ENCODE measurements around the gene NT5C2. TPM values are rescaled to one million over a fixed set of nuclear protein-coding genes. Genes with fewer than 3 reads are reported as not detected.
"Not testable (repeated sequence)": the region's sequence is repeated elsewhere in the genome, so short reads cannot be mapped to it uniquely, and the experiment has no call there.

The NT5C2 gene
- total RNA-seq, 4 donors from 2014 or later, result 39.6 to 86.5 (median 50.7) TPM

DNA sequence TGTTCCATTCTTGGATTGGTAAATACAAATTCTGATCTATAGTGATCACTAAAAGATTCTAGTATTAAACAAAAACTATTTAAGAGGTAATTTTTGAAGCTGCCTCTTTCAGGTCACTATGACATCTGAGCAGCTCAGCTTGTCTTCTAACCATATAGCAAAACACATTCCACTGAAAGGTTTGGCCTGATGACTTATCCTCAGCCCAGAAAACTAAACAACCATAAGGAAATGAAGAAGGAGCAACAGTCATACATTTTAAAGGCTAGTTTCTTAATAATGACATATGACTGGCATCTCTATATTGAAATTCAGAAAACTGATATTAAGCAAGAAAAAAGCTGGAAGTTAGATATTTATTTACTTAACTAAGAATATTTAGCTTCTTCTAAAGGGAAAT, 24.6 kb downstream of the NT5C2 start:
- Histone ChIP-seq H3K36me3 (peaks cover 0 to 71% (median 0%) of the 10 kb centered on the region in 3 donors), H3K4me1 (no peaks in the 10 kb centered on the region), H3K27me3 (no peaks in the 10 kb centered on the region), H3K27ac (no peak overlapping the region), H3K4me3 (no peak overlapping the region), H3K9me3 (no peaks in the 10 kb centered on the region)
- no peak for DNase-seq
- TF ChIP-seq POLR2A (IDR thresholded peaks at IDR 0.05), result no peak
- no peak for TF ChIP-seq CTCF (IDR thresholded peaks at IDR 0.05)

- not testable (repeated sequence) for DNase-seq, H3K4me3 ChIP-seq, H3K9me3 ChIP-seq, H3K27ac ChIP-seq, H3K27me3 ChIP-seq, H3K4me1 ChIP-seq
- peaks cover 0 to 65% (median 0%) of the 10 kb centered on the region in 3 donors for H3K36me3 ChIP-seq
Measured at GRCh38 chr10:103167554-103167953, 25.5 kb downstream of the NT5C2 start.

- TF ChIP-seq POLR2A (IDR thresholded peaks at IDR 0.05), result no peak
- TF ChIP-seq CTCF (IDR thresholded peaks at IDR 0.05), result no peak
Measured at GRCh38 chr10:103166523-103166922, 26.5 kb downstream of the NT5C2 start.

GRCh38 chr10:103163766-103164403, 29.2 kb downstream of the NT5C2 start:
- H3K27ac ChIP-seq, H3K27me3 ChIP-seq, H3K4me1 ChIP-seq, H3K9me3 ChIP-seq, DNase-seq, H3K4me3 ChIP-seq: not testable (repeated sequence)
- H3K36me3 ChIP-seq, result peaks cover 0 to 36% (median 0%) of the 10 kb centered on the region in 3 donors

More at GRCh38 chr10:103166523-103166922, 26.5 kb downstream of the NT5C2 start:
- no peaks in the 10 kb centered on the region for H3K9me3 ChIP-seq
- H3K4me3 ChIP-seq, result no peak overlapping the region
- no peaks in the 10 kb centered on the region for H3K4me1 ChIP-seq
- H3K36me3 ChIP-seq, result peaks cover 0 to 55% (median 0%) of the 10 kb centered on the region in 3 donors
- no peaks in the 10 kb centered on the region for H3K27me3 ChIP-seq
- DNase-seq, result no peak
- no peak overlapping the region for H3K27ac ChIP-seq

DNA sequence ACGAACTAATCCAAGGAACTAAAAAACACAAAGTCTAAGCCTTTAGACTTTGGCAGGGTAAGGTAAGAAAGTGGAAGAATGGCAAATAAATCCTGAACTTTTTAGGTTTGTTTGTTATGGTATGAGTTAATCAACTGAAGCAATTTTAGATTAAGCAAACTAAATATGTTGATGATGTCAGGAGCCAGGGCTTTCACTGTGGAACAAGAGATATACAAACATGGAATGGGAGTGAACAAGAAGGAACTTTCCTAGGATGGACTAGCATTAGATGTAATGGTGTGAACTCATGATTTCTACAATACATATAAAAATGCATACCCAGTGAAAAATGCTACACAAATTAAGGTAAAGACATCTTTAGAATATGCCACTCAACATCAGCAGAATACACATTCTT, 35.8 kb downstream of the NT5C2 start:
- H3K9me3 ChIP-seq, result no peaks in the 10 kb centered on the region
- H3K36me3 ChIP-seq, result peaks cover 0 to 25% (median 0%) of the 10 kb centered on the region in 3 donors
- H3K4me3 ChIP-seq, result no peak overlapping the region
- TF ChIP-seq CTCF (IDR thresholded peaks at IDR 0.05) (no peak), POLR2A (IDR thresholded peaks at IDR 0.05) (no peak)
- no peaks in the 10 kb centered on the region for H3K27me3 ChIP-seq
- no peak overlapping the region for H3K27ac ChIP-seq
- H3K4me1 ChIP-seq, result peaks cover 0 to 13% (median 0%) of the 10 kb centered on the region in 4 donors
- DNase-seq, result no peak

GRCh38 chr10:103155471-103156085, 37.5 kb downstream of the NT5C2 start:
- no peak overlapping the region for H3K4me3 ChIP-seq
- TF ChIP-seq POLR2A (IDR thresholded peaks at IDR 0.05) (no peak), CTCF (IDR thresholded peaks at IDR 0.05) (no peak)
- no peak for DNase-seq
- H3K4me1 ChIP-seq, result peaks cover 0 to 13% (median 0%) of the 10 kb centered on the region in 4 donors
- no peaks in the 10 kb centered on the region for H3K9me3 ChIP-seq
- H3K27ac ChIP-seq, result no peak overlapping the region
- peaks cover 0 to 28% (median 0%) of the 10 kb centered on the region in 3 donors for H3K36me3 ChIP-seq
- H3K27me3 ChIP-seq, result no peaks in the 10 kb centered on the region
